Thyroid gland (tissue), 4 donors: Measurements from ENCODE around the gene ACAP1.

ENCODE experiments used
- POLR2A ChIP-seq, 2 donors: fragments of 450-650 bp; IDR thresholded peaks; one replicate each; pipeline ENCODE4 v1.6.1; 2017; ENCODE audit warnings: antibody characterized with exemption in 2 of 2, mild to moderate bottlenecking in 2 of 2, moderate library complexity in 1 of 2
- TF ChIP-seq, protein P1 (sequence below), 6 experiments: fragments of 200-600 bp in 3 of 6; fragments of 450-650 bp in 3 of 6; sonication (generic) in 3 of 6; IDR thresholded peaks; one replicate each; pipeline ENCODE4 v1.5.1; 2016 to 2019; ENCODE audit warnings: antibody characterized with exemption in 6 of 6, mild to moderate bottlenecking in 2 of 6, inconsistent platforms in 1 of 6, moderate library complexity in 1 of 6

DNA sequence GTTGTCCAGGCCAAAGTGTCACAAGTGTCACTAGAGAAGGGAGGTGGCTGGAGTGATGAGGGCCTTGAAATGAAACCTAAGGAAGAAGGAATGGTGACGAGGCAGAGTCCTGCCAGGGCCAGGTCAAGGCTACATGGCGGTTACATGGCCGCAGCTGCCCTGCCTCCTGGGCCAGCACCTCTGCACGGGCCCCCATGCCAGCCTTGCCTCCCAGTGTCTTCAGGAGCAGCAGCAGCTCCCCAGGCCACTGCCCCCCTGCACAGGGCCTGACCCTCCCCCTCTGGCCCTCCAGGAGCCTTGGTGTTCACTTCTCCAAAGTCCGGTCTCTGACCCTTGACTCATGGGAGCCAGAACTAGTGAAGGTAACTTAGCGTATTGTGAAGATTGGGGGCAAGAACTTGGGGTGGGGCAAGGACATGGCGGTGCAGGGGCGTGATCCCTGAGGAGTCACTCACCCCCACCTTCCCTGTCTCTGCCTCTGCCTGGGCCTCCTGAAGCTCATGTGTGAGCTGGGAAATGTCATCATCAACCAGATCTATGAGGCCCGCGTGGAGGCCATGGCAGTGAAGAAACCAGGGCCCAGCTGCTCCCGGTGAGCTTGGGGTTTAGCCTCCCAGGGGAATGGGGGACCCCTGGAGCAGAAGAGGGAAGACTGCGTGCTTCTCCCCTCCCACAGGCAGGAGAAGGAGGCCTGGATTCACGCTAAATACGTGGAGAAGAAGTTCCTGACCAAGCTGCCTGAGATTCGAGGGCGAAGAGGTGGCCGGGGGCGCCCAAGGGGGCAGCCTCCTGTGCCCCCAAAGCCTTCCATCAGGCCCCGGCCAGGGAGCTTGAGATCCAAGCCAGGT lies 11.5 kb downstream of the ACAP1 start:
- TF ChIP-seq POLR2A (IDR thresholded peaks at IDR 0.05) = no peak
- TF ChIP-seq, protein P1, sequence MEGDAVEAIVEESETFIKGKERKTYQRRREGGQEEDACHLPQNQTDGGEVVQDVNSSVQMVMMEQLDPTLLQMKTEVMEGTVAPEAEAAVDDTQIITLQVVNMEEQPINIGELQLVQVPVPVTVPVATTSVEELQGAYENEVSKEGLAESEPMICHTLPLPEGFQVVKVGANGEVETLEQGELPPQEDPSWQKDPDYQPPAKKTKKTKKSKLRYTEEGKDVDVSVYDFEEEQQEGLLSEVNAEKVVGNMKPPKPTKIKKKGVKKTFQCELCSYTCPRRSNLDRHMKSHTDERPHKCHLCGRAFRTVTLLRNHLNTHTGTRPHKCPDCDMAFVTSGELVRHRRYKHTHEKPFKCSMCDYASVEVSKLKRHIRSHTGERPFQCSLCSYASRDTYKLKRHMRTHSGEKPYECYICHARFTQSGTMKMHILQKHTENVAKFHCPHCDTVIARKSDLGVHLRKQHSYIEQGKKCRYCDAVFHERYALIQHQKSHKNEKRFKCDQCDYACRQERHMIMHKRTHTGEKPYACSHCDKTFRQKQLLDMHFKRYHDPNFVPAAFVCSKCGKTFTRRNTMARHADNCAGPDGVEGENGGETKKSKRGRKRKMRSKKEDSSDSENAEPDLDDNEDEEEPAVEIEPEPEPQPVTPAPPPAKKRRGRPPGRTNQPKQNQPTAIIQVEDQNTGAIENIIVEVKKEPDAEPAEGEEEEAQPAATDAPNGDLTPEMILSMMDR (IDR thresholded peaks at IDR 0.05) = no peak
